DOHH2 (cell line): Measurements from ENCODE around the gene BRAP.
"Not testable (repeated sequence)": the region's sequence is repeated elsewhere in the genome, so short reads cannot be mapped to it uniquely, and the experiment has no call there.

Source experiments
- H3F3A ChIP-seq: fragments of 200-600 bp; sonication (generic), shearing (Covaris generic); 2 replicates; pipeline ENCODE4 v1.6.0; 2016; ENCODE audit warnings: antibody characterized with exemption, mild to moderate bottlenecking; ENCODE audit not compliant: control insufficient read depth, insufficient read depth
- H3K27ac ChIP-seq: fragments of 200-600 bp; sonication (generic); 2 replicates; pipeline ENCODE4 v1.5.1; 2014; ENCODE audit warnings: low read depth, mild to moderate bottlenecking, low read length, moderate library complexity
- H3K27me3 ChIP-seq: fragments of 200-600 bp; sonication (generic); 2 replicates; pipeline ENCODE4 v1.6.1; 2014; ENCODE audit warnings: mild to moderate bottlenecking, low read length, mixed read lengths; ENCODE audit not compliant: control insufficient read depth
- H3K36me3 ChIP-seq: fragments of 200-600 bp; sonication (generic); 2 replicates; pipeline ENCODE4 v1.6.1; 2014; ENCODE audit warnings: mild to moderate bottlenecking, low read length, moderate library complexity, mixed read lengths; ENCODE audit not compliant: control insufficient read depth
- H3K4me1 ChIP-seq: fragments of 200-600 bp; sonication (generic); 2 replicates; pipeline ENCODE4 v1.6.1; 2014; ENCODE audit warnings: mild to moderate bottlenecking, low read length, mixed read lengths; ENCODE audit not compliant: control insufficient read depth
- H3K4me2 ChIP-seq: fragments of 200-600 bp; sonication (generic); 2 replicates; pipeline ENCODE4 v1.6.0; 2014; ENCODE audit warnings: mild to moderate bottlenecking, low read length, moderate library complexity
- H3K4me3 ChIP-seq: fragments of 200-600 bp; sonication (generic); 2 replicates; pipeline ENCODE4 v1.5.1; 2014; ENCODE audit warnings: mild to moderate bottlenecking, low read length, mixed read lengths
- H3K79me2 ChIP-seq: fragments of 200-600 bp; sonication (generic); 2 replicates; pipeline ENCODE4 v1.6.1; 2014; ENCODE audit warnings: mild to moderate bottlenecking, low read length, mixed read lengths; ENCODE audit not compliant: control insufficient read depth
- H3K9me2 ChIP-seq: fragments of 200-600 bp; sonication (generic); replicated peaks from 2 replicates; pipeline ENCODE4 v1.6.1; 2014; ENCODE audit warnings: mild to moderate bottlenecking, low read length, mixed read lengths; ENCODE audit not compliant: control insufficient read depth
- H3K9me3 ChIP-seq: fragments of 200-600 bp; sonication (generic); 2 replicates; pipeline ENCODE4 v1.6.1; 2014; ENCODE audit warnings: antibody characterized with exemption, low read length, mixed read lengths; ENCODE audit not compliant: control insufficient read depth, insufficient read depth
- H4K20me1 ChIP-seq: fragments of 200-600 bp; sonication (generic); 2 replicates; pipeline ENCODE4 v1.6.0; 2014; ENCODE audit warnings: low read depth, mild to moderate bottlenecking, antibody characterized with exemption, low read length, moderate library complexity; ENCODE audit not compliant: control insufficient read depth, insufficient read depth
- CTCF ChIP-seq: fragments of 200-600 bp; sonication (generic); IDR thresholded peaks from one replicate; pipeline ENCODE4 v1.5.1; 2014; ENCODE audit warnings: antibody characterized with exemption, mild to moderate bottlenecking, low read depth, low read length; ENCODE audit not compliant: poor library complexity, severe bottlenecking
- EZH2phosphoT487 ChIP-seq: fragments of 200-600 bp; sonication (generic); IDR thresholded peaks from 2 replicates; pipeline ENCODE4 v1.6.1; 2017; ENCODE audit warnings: borderline replicate concordance, mild to moderate bottlenecking, antibody characterized with exemption, low read length, moderate library complexity, mixed read lengths

BRAP gene

GRCh38 chr12:111728795-111729194 lies 43.0 kb upstream of the BRAP start:
- peaks cover 21% of the 10 kb centered on the region for H3F3A ChIP-seq
- H3K79me2 ChIP-seq, result no peaks in the 10 kb centered on the region
- H3K36me3 ChIP-seq, result peaks cover 38% of the 10 kb centered on the region
- no peaks in the 10 kb centered on the region for H3K9me2 ChIP-seq
- TF ChIP-seq CTCF (no peak), EZH2phosphoT487 (no peak)
- peaks cover 7% of the 10 kb centered on the region for H3K9me3 ChIP-seq
- H3K27ac ChIP-seq, result peak overlapping the region; percentile 99
- peaks cover 84% of the 10 kb centered on the region for H3K4me1 ChIP-seq
- no peaks in the 10 kb centered on the region for H3K27me3 ChIP-seq
- no peaks in the 10 kb centered on the region for H4K20me1 ChIP-seq
- H3K4me3 ChIP-seq, result peak overlapping the region; percentile 70; the same call in 1 of the 2 replicates
- peak overlapping the region; percentile 92 for H3K4me2 ChIP-seq

DNA sequence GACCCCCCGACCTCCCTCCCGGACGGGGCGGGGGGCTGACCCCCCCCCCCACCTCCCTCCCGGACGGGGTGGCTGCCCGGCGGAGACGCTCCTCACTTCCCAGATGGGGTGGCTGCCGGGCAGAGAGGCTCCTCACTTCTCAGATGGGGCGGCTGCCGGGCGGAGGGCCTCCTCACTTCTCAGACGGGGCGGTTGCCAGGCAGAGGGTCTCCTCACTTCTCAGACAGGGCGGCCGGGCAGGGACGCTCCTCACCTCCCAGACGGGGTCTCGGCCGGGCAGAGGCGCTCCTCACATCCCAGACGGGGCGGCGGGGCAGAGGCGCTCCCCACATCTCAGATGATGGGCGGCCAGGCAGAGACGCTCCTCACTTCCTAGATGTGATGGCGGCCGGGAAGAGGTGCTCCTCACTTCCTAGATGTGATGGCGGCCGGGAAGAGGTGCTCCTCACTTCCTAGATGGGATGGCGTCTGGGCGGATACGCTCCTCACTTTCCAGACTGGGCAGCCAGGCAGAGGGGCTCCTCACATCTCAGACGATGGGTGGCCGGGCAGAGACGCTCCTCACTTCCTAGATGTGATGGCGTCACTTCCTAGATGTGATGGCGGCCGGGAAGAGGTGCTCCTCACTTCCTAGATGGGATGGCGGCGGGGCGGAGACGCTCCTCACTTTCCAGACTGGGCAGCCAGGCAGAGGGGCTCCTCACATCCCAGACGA lies 38.0 kb upstream of the BRAP start:
- H3K9me2 ChIP-seq, H3F3A ChIP-seq, H3K4me2 ChIP-seq, H3K4me3 ChIP-seq, H3K27ac ChIP-seq, H3K79me2 ChIP-seq, H3K9me3 ChIP-seq, H4K20me1 ChIP-seq, H3K27me3 ChIP-seq: not testable (repeated sequence)
- Histone ChIP-seq H3K36me3 (peaks cover 30% of the 10 kb centered on the region), H3K4me1 (peaks cover 35% of the 10 kb centered on the region)

DNA sequence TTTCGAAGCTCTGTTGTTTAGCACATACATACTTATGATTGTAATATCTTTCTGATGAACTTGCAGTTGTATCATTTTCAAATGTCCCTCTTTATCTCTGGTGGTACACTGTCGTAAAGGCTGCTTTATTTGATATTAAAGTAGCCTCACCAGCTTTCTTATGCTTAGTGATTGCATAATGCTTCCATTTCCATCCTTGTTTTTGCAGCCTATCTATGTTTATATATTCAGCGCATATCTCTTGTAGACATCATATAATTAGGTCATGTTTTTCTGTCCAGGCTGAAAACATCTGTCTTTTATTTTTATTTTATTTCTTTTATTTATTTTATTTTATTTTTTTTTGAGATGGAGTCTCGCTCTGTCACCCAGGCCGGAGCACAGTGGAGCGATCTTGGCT lies 34.7 kb upstream of the BRAP start:
- TF ChIP-seq EZH2phosphoT487, result no peak
- no peak for TF ChIP-seq CTCF
- peaks cover 36% of the 10 kb centered on the region for H3K36me3 ChIP-seq
- no peaks in the 10 kb centered on the region for H3K79me2 ChIP-seq
- H4K20me1 ChIP-seq, result no peaks in the 10 kb centered on the region
- no peak overlapping the region for H3K4me3 ChIP-seq
- H3F3A ChIP-seq, result 0 out of 2 replicates have a peak, but pooled peaks cover 7% of the 10 kb centered on the region
- no peak overlapping the region for H3K4me2 ChIP-seq
- H3K27ac ChIP-seq, result no peak overlapping the region
- H3K9me3 ChIP-seq, result no peaks in the 10 kb centered on the region
- H3K27me3 ChIP-seq, result no peaks in the 10 kb centered on the region
- peaks cover 9% of the 10 kb centered on the region for H3K4me1 ChIP-seq
- no peaks in the 10 kb centered on the region for H3K9me2 ChIP-seq

DNA sequence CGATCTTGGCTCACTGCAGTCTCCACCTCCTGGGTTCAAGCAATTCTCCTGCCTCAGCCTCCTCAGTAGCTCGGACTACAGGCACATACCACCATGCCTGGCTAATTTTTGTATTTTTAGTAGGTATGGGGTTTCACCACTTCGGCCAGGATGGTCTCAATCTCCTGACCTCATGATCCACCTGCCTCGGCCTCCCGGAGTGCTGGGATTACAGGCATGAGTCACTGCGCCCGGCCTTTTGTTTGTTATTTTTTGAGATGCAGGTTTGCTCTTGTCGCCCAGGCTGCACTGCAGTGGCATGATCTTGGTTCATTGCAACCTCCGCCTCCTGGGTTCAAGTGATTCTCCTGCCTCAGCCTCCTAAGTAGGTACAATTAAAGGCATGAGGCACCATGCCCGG lies 33.6 kb upstream of the BRAP start:
- not testable (repeated sequence) for H3K4me3 ChIP-seq, H3K27me3 ChIP-seq, H4K20me1 ChIP-seq, H3K27ac ChIP-seq, H3K9me3 ChIP-seq, H3F3A ChIP-seq, H3K4me1 ChIP-seq, H3K9me2 ChIP-seq, H3K4me2 ChIP-seq, H3K79me2 ChIP-seq
- H3K36me3 ChIP-seq, result peaks cover 42% of the 10 kb centered on the region
